ENCODE data around the gene KDSR.

Gene KDSR

DNA sequence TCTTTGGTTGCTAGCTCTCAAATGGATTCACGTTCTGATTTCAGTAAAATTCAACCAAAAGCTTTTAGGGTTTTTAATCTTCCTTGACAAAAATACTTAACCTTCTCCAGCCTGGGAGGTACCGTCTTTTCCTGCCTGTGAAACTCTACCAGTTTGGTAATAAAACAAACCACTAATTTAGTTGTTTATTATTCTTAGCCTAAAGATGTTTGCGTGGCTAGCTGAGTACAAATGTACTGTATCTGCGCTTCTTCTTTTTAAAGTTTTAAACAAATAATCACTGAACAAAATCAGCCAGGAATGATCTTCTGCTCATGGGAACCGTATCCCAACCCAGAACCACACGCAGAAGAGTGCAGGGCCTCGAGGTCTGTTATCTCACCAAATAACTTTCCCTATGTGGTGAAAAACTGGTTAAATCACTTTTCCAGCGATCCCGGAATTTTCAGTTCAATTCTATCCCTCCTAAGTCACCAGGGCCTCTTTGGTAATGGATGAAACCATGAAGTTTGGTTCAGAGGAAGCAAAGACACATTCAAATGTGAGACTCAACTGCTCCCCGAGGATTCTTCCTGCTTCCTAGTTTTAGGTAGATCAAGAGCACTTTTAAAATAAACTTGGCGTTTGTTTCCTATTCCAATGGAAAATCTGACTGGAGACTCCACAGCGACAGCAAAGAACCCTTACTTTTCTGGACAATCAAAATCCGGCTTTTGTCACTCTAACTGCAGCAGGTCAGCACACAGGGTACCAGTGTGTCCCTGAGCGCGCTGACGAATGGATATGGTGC lies 83.5 kb downstream of the KDSR start:
- CTCF ChIA-PET: no interaction called here
- POLR2A ChIA-PET: no interaction called here
- no peak for DNase-seq (ENCODE audit: low read depth, low spot score)
- TF ChIP-seq CTCF (IDR thresholded peaks at IDR 0.05; ENCODE audit: insufficient read depth, low read length, missing control alignments): no peak
- H3K4me3 ChIP-seq (ENCODE audit: low read depth, low read length): no peak overlapping the region

DNA sequence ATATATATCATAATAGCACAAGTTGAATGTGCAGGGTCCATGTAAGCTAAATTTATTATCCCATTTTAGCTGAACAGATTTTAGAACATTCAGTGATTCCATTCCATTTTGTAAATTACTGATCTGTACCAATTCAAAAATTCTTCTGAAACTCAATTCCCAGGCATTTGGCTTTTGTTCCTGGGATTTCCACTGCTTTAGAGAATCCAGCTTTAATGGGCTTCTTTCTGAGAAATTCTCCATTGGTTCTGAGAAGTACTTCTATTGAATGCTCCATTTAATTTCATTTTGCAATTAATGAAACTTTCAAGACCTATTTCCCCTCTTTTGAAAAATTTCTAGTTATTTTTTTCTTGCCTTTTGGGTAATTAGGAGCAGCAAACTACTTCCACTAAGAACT lies 84.2 kb downstream of the KDSR start:
- no peak for TF ChIP-seq CTCF (IDR thresholded peaks at IDR 0.05; ENCODE audit: insufficient read depth, low read length, missing control alignments)
- no peak overlapping the region for H3K4me3 ChIP-seq (ENCODE audit: low read depth, low read length)
- ChIA-PET POLR2A (no interaction called here), CTCF (no interaction called here)
- no peak for DNase-seq (ENCODE audit: low read depth, low spot score)
